Measurements from ENCODE around the gene ERO1B. TPM values are rescaled to one million over a fixed set of nuclear protein-coding genes. Genes with fewer than 3 reads are reported as not detected.

The ERO1B gene
- total and polyA plus RNA-seq, 2 of the 4 experiments (the other 2 are of a cell fraction), result 0.54 to 0.60 TPM

DNA sequence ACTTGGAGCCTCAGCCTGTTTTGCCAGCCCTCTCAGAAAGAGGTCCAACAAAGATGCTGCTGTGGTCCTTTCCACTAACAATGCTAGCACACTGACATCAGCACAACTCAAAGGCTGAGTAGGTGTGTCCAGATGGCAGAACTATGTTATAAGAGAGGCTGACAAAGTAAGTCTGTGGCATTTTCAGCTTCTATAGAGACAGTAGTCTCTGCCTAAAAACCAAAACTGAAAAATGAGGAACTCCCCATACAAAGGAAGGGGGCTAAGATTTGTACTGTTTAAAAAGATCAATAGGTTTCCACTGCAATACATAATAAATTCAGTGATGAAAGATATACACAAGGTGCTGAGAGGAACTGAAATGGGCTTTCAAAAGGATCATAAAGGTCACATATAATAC, 12.3 kb downstream of the ERO1B start:
- Histone ChIP-seq H2AK9ac (replicated peaks; ENCODE audit: low read depth, low read length, poor library complexity) (no peak overlapping the region), H4K91ac (ENCODE audit: insufficient read depth, low read depth, low read length) (no peak overlapping the region), H2BK15ac (ENCODE audit: low read depth, low read length) (no peak overlapping the region), H2AK5ac (ENCODE audit: low read depth, low read length) (no peak overlapping the region), H3K4me3 (ENCODE audit: insufficient read depth, low read depth, low read length) (no peak overlapping the region), H3K4me2 (ENCODE audit: low read depth, low read length) (no peak overlapping the region), H4K8ac (ENCODE audit: low read depth in 2 of 2, low read length in 2 of 2) (no peak overlapping the region), H3K27me3 (ENCODE audit: control insufficient read depth, insufficient read depth, low read length) (no peaks in the 10 kb centered on the region), H3K27ac (ENCODE audit: insufficient read depth, low read length) (no peak overlapping the region), H2BK120ac (ENCODE audit: low read depth, low read length) (no peak overlapping the region), H3K9me1 (ENCODE audit: insufficient read depth, low read length) (no peaks in the 10 kb centered on the region), H3K23ac (ENCODE audit: low read depth, low read length) (no peak overlapping the region), H2AFZ (replicated peaks; ENCODE audit: low read length, poor library complexity) (no peak overlapping the region), H2BK5ac (ENCODE audit: low read depth, low read length, poor library complexity, severe bottlenecking) (no peak overlapping the region), H3K79me1 (ENCODE audit: low read depth in 1 of 2, low read length in 2 of 2) (no peaks in the 10 kb centered on the region), H4K5ac (ENCODE audit: low read depth, low read length) (no peak overlapping the region), H3K4me1 (ENCODE audit: control insufficient read depth, insufficient read depth, low read length) (no peaks in the 10 kb centered on the region), H3K4ac (ENCODE audit: low read depth, low read length) (no peak overlapping the region), H3K36me3 (ENCODE audit: control insufficient read depth, insufficient read depth, low read length) (no peaks in the 10 kb centered on the region), H3K56ac (ENCODE audit: extremely low read depth, insufficient read depth, low read length) (no peak overlapping the region), H3K18ac (ENCODE audit: low read depth, low read length) (no peak overlapping the region), H2BK20ac (ENCODE audit: low read depth, low read length) (no peak overlapping the region), H3K9me3 (ENCODE audit: control insufficient read depth, insufficient read depth, low read length) (no peaks in the 10 kb centered on the region), H3K14ac (replicated peaks; ENCODE audit: low read depth, low read length) (no peak overlapping the region), H3K9ac (ENCODE audit: low read depth, low read length) (no peak overlapping the region), H4K20me1 (ENCODE audit: insufficient read depth, low read length) (no peaks in the 10 kb centered on the region)
- ATAC-seq (ENCODE audit: low read depth), result no peak
- dilution Hi-C loops (cut with HindIII; ENCODE audit: low sequenced_read_pairs, unreplicated experiment), result no loop called here
- in situ Hi-C loops (cut with MboI; ENCODE audit: low sequenced_read_pairs), result no loop called here
- TF ChIP-seq BHLHE40 (IDR thresholded peaks at IDR 0.05; ENCODE audit: low read depth, low read length) (no peak), MXI1 (IDR thresholded peaks at IDR 0.05; ENCODE audit: borderline replicate concordance, low read depth, low read length) (no peak), POLR2A (IDR thresholded peaks at IDR 0.05; ENCODE audit: low read depth, low read length) (no peak), RCOR1 (IDR thresholded peaks at IDR 0.05; ENCODE audit: insufficient replicate concordance, low read length) (no peak), ELK1 (IDR thresholded peaks at IDR 0.05; ENCODE audit: borderline replicate concordance, low read depth, low read length) (no peak), RFX5 (IDR thresholded peaks at IDR 0.05; ENCODE audit: low read depth, low read length) (no peak), CHD1 (IDR thresholded peaks at IDR 0.05; ENCODE audit: low read depth, low read length) (no peak), RAD21 (IDR thresholded peaks at IDR 0.05; ENCODE audit: low read length) (no peak)
- TF ChIP-seq, protein P1, sequence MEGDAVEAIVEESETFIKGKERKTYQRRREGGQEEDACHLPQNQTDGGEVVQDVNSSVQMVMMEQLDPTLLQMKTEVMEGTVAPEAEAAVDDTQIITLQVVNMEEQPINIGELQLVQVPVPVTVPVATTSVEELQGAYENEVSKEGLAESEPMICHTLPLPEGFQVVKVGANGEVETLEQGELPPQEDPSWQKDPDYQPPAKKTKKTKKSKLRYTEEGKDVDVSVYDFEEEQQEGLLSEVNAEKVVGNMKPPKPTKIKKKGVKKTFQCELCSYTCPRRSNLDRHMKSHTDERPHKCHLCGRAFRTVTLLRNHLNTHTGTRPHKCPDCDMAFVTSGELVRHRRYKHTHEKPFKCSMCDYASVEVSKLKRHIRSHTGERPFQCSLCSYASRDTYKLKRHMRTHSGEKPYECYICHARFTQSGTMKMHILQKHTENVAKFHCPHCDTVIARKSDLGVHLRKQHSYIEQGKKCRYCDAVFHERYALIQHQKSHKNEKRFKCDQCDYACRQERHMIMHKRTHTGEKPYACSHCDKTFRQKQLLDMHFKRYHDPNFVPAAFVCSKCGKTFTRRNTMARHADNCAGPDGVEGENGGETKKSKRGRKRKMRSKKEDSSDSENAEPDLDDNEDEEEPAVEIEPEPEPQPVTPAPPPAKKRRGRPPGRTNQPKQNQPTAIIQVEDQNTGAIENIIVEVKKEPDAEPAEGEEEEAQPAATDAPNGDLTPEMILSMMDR (conservative IDR thresholded peaks at IDR 0.05; ENCODE audit: low read depth, low read length), result no peak
- TF ChIP-seq, protein P2, sequence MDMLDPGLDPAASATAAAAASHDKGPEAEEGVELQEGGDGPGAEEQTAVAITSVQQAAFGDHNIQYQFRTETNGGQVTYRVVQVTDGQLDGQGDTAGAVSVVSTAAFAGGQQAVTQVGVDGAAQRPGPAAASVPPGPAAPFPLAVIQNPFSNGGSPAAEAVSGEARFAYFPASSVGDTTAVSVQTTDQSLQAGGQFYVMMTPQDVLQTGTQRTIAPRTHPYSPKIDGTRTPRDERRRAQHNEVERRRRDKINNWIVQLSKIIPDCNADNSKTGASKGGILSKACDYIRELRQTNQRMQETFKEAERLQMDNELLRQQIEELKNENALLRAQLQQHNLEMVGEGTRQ (IDR thresholded peaks at IDR 0.05; ENCODE audit: low read depth, low read length), result no peak
- ChIA-PET CTCF (no interaction called here), POLR2A (ENCODE audit: unreplicated experiment) (no interaction called here)
- DNase-seq, result no peak
- intact Hi-C loops (cut with micrococcal nuclease), result no loop called here
- no TSS peak for BruUV-seq (replicated peaks)
